SK-N-SH (cell line): ENCODE measurements around the gene STRA8.

ENCODE experiments used
- CTCF ChIP-seq: fragments of 200-600 bp; sonication (generic); IDR thresholded peaks from 2 replicates; pipeline ENCODE4 v1.6.1; 2017; ENCODE audit warnings: antibody characterized with exemption, mild to moderate bottlenecking, moderate library complexity
- FOXM1 ChIP-seq: IDR thresholded peaks from 2 replicates; pipeline ENCODE4 v1.4.0; 2012; ENCODE audit warnings: low read depth, mild to moderate bottlenecking
- SIN3A ChIP-seq: IDR thresholded peaks from 2 replicates; pipeline ENCODE4 v1.6.1; 2012; ENCODE audit warnings: low read depth, mild to moderate bottlenecking, low read length, moderate library complexity, borderline replicate concordance
- USF2 ChIP-seq: fragments of 150-350 bp; IDR thresholded peaks from 2 replicates; pipeline ENCODE4 v1.6.1; 2017; ENCODE audit warnings: antibody characterized with exemption, low read length, low read depth, borderline replicate concordance

GRCh38 chr7:135251496-135252391 lies 18.1 kb downstream of the STRA8 start:
- TF ChIP-seq CTCF = no peak
- TF ChIP-seq USF2 = no peak
- no peak for TF ChIP-seq SIN3A
- no peak for TF ChIP-seq FOXM1
